PC-9 (cell line): ENCODE measurements around the gene FBXO44. TPM values are rescaled to one million over a fixed set of nuclear protein-coding genes. Genes with fewer than 3 reads are reported as not detected.

ENCODE experiments used
- BruUV-seq: library from RNA; stranded (reverse); fragments of 400-500 nt; replicated peaks from 2 replicates; lab custom pipeline; 2021; lab: Mats Ljungman, UMichigan
- CTCF ChIA-PET: fragments of 300-600 bp; sonication (Branson Sonifier 250); formaldehyde crosslinking; loops from one replicate; lab custom pipeline; 2022; ENCODE audit warnings: antibody characterized with exemption; lab: Charles Lee
- POLR2A ChIA-PET: fragments of 300-600 bp; sonication (Branson Sonifier 250); formaldehyde crosslinking; loops from one replicate; lab custom pipeline; 2022; ENCODE audit warnings: antibody characterized with exemption; ENCODE audit not compliant: unreplicated experiment; lab: Charles Lee
- DNase-seq, 2 experiments: peaks; one replicate each; pipeline versions ENCODE4 v3.0.0 to v3.0.0-alpha.2; 2015 to 2022; ENCODE audit warnings: mixed read lengths in 1 of 2
- H2AFZ ChIP-seq: fragments of 200-600 bp; sonication (generic); 2 replicates; pipeline ENCODE4 v1.8.1; 2017; ENCODE audit warnings: antibody characterized with exemption
- H3F3A ChIP-seq: fragments of 200-600 bp; sonication (generic); 2 replicates; pipeline ENCODE4 v1.8.1; 2017; ENCODE audit warnings: antibody characterized with exemption, mild to moderate bottlenecking, low read depth; ENCODE audit not compliant: insufficient read depth
- H3K27ac ChIP-seq: fragments of 200-600 bp; sonication (generic); 2 replicates; pipeline ENCODE4 v1.6.1; 2016; ENCODE audit warnings: mixed run types
- H3K27me3 ChIP-seq: fragments of 200-600 bp; sonication (generic); 2 replicates; pipeline ENCODE4 v1.6.1; 2016; ENCODE audit warnings: low read depth, mixed run types; ENCODE audit not compliant: insufficient read depth
- H3K36me3 ChIP-seq: fragments of 200-600 bp; sonication (generic); 2 replicates; pipeline ENCODE4 v1.6.1; 2016; ENCODE audit warnings: low read depth, mixed run types
- H3K4me1 ChIP-seq: fragments of 200-600 bp; sonication (generic); replicated peaks from 2 replicates; pipeline ENCODE4 v1.6.1; 2016; ENCODE audit warnings: mixed run types; ENCODE audit not compliant: insufficient read depth
- H3K4me2 ChIP-seq: fragments of 200-600 bp; sonication (generic); 2 replicates; pipeline ENCODE4 v1.6.1; 2017; ENCODE audit warnings: mixed run types
- H3K4me3 ChIP-seq: fragments of 200-600 bp; sonication (generic); 2 replicates; pipeline ENCODE4 v1.6.1; 2016; ENCODE audit warnings: mixed run types
- H3K79me2 ChIP-seq: fragments of 200-600 bp; sonication (generic); 2 replicates; pipeline ENCODE4 v1.6.1; 2017; ENCODE audit warnings: low read depth, mixed run types
- H3K9me2 ChIP-seq: fragments of 200-600 bp; sonication (generic); 2 replicates; pipeline ENCODE4 v1.8.1; 2017; ENCODE audit warnings: mild to moderate bottlenecking; ENCODE audit not compliant: insufficient read depth
- H3K9me3 ChIP-seq: fragments of 200-600 bp; sonication (generic); 2 replicates; pipeline ENCODE4 v1.8.1; 2016; ENCODE audit warnings: low read depth; ENCODE audit not compliant: insufficient read depth
- H4K20me1 ChIP-seq: fragments of 200-600 bp; sonication (generic); 2 replicates; pipeline ENCODE4 v1.8.1; 2017; ENCODE audit not compliant: insufficient read depth
- CTCF ChIP-seq: fragments of 200-600 bp; sonication (generic); conservative IDR thresholded peaks from 2 replicates; pipeline ENCODE4 v1.6.1; 2017; ENCODE audit warnings: mixed run types, antibody characterized with exemption, mild to moderate bottlenecking, moderate library complexity
- EZH2 ChIP-seq: fragments of 200-600 bp; sonication (generic); IDR thresholded peaks from 2 replicates; pipeline ENCODE4 v1.8.0; 2017; ENCODE audit warnings: antibody characterized with exemption, low read depth
- intact Hi-C: fragments of 100-400 bp; cut with micrococcal nuclease; formaldehyde crosslinking; loops from one replicate; pipeline ENCODE4 v1.10.0; 2022; ENCODE audit not compliant: unreplicated experiment
- total RNA-seq: library from RNA; stranded (reverse); gene quantifications from 2 replicates; pipeline ENCODE4 v1.2.3, GENCODE V29; 2021

Gene FBXO44
- total RNA-seq, 1 experiment from 2014 or later, result 31.9 TPM

- no peak for DNase-seq
- Histone ChIP-seq H3K36me3 (no peaks in the 10 kb centered on the region), H3K4me2 (no peak overlapping the region), H3K4me3 (no peak overlapping the region), H3F3A (no peaks in the 10 kb centered on the region), H3K9me2 (no peaks in the 10 kb centered on the region), H3K9me3 (no peaks in the 10 kb centered on the region), H2AFZ (no peak overlapping the region), H3K27me3 (peaks cover 36% of the 10 kb centered on the region), H3K27ac (no peak overlapping the region), H4K20me1 (no peaks in the 10 kb centered on the region), H3K79me2 (no peaks in the 10 kb centered on the region), H3K4me1 (no peaks in the 10 kb centered on the region)
- CTCF ChIA-PET, result no interaction called here
- intact Hi-C loops, result no loop called here
- BruUV-seq, result no TSS peak
- POLR2A ChIA-PET, result no interaction called here
- TF ChIP-seq EZH2 (no peak), CTCF (no peak)
Measured at GRCh38 chr1:11639372-11639771, 15.3 kb upstream of the FBXO44 start.

- no peaks in the 10 kb centered on the region for H4K20me1 ChIP-seq
- H3K27me3 ChIP-seq, result peaks cover 29% of the 10 kb centered on the region
- intact Hi-C loops, result loop anchor here (5.0 kb wide), 2 partner anchors 378 to 1128 kb away; partner anchors contain the start of gene MTOR
- no peaks in the 10 kb centered on the region for H3K9me2 ChIP-seq
- TF ChIP-seq EZH2 (no peak), CTCF (no peak)
- BruUV-seq, result no TSS peak
- H3K36me3 ChIP-seq, result no peaks in the 10 kb centered on the region
- no peaks in the 10 kb centered on the region for H3K4me1 ChIP-seq
- no peak overlapping the region for H3K27ac ChIP-seq
- H3K79me2 ChIP-seq, result no peaks in the 10 kb centered on the region
- no peak overlapping the region for H2AFZ ChIP-seq
- no peaks in the 10 kb centered on the region for H3F3A ChIP-seq
- CTCF ChIA-PET, result interaction anchor here (0.6 to 0.7 kb wide), 2 partner anchors 399 to 603 kb away, joined by 3 to 4 read pairs; no protein-coding TSS in a partner anchor
- POLR2A ChIA-PET, result interaction anchor here (0.6 kb wide), 1 partner anchor 250 kb away, joined by 7 read pairs; no protein-coding TSS in a partner anchor
- no peak overlapping the region for H3K4me3 ChIP-seq
- no peak for DNase-seq
- H3K9me3 ChIP-seq, result no peaks in the 10 kb centered on the region
- H3K4me2 ChIP-seq, result no peak overlapping the region
Measured at GRCh38 chr1:11640101-11640500, 14.6 kb upstream of the FBXO44 start.

- no peaks in the 10 kb centered on the region for H4K20me1 ChIP-seq
- no peaks in the 10 kb centered on the region for H3K9me3 ChIP-seq
- H2AFZ ChIP-seq, result no peak overlapping the region
- intact Hi-C loops, result loop anchor here (5.0 kb wide), 2 partner anchors 379 to 1129 kb away; partner anchors contain the start of gene MTOR
- peaks cover 29% of the 10 kb centered on the region for H3K27me3 ChIP-seq
- no peaks in the 10 kb centered on the region for H3K4me1 ChIP-seq
- DNase-seq, result no peak
- no peaks in the 10 kb centered on the region for H3K9me2 ChIP-seq
- no peak overlapping the region for H3K4me2 ChIP-seq
- no peaks in the 10 kb centered on the region for H3K79me2 ChIP-seq
- H3K27ac ChIP-seq, result no peak overlapping the region
- TF ChIP-seq EZH2 (no peak), CTCF (no peak)
- H3K36me3 ChIP-seq, result no peaks in the 10 kb centered on the region
- no peak overlapping the region for H3K4me3 ChIP-seq
- H3F3A ChIP-seq, result no peaks in the 10 kb centered on the region
- no TSS peak for BruUV-seq
- ChIA-PET POLR2A (no interaction called here), CTCF (interaction anchor here (0.7 kb wide), 2 partner anchors 402 to 604 kb away, joined by 3 read pairs; no protein-coding TSS in a partner anchor)
Measured at GRCh38 chr1:11640944-11641343, 13.7 kb upstream of the FBXO44 start.
